IPS-NIHi7 (cell line): Measurements from ENCODE around the gene TXK.

Source experiments
- DNase-seq: peaks from one replicate; pipeline ENCODE4 v3.0.0; 2012; ENCODE audit warnings: mixed read lengths; ENCODE audit errors: extremely low spot score

Gene TXK

GRCh38 chr4:48051078-48051477 lies 83.0 kb downstream of the TXK start:
- DNase-seq: no peak

GRCh38 chr4:48049483-48049882 lies 84.6 kb downstream of the TXK start:
- DNase-seq: no peak

GRCh38 chr4:48047896-48048295 lies 86.2 kb downstream of the TXK start:
- no peak for DNase-seq

- no peak for DNase-seq
These were observed 86.6 kb downstream of the TXK start for GRCh38 chr4:48047421-48047844.

- DNase-seq: no peak
These were observed 88.0 kb downstream of the TXK start for GRCh38 chr4:48046059-48046458.

GRCh38 chr4:48044298-48044697 lies 89.8 kb downstream of the TXK start:
- DNase-seq: no peak

- no peak for DNase-seq
These were observed 90.5 kb downstream of the TXK start for GRCh38 chr4:48043504-48043903.

GRCh38 chr4:48042979-48043461 lies 91.0 kb downstream of the TXK start:
- DNase-seq: no peak

GRCh38 chr4:48041535-48042137 lies 92.4 kb downstream of the TXK start:
- DNase-seq: no peak

GRCh38 chr4:48039561-48039960 lies 94.5 kb downstream of the TXK start:
- DNase-seq: no peak

- DNase-seq: no peak
These were observed 95.4 kb downstream of the TXK start for GRCh38 chr4:48038666-48039065.

GRCh38 chr4:48037117-48037462 lies 97.0 kb downstream of the TXK start:
- DNase-seq: no peak

- no peak for DNase-seq
These were observed 98.1 kb downstream of the TXK start for GRCh38 chr4:48035952-48036351.

- DNase-seq: peak; percentile 38
These were observed 100.1 kb downstream of the TXK start for GRCh38 chr4:48033825-48034413.

- no peak for DNase-seq
These were observed 100.6 kb downstream of the TXK start for GRCh38 chr4:48033412-48033811.

- DNase-seq: no peak
These were observed 101.3 kb downstream of the TXK start for GRCh38 chr4:48032721-48033120.

GRCh38 chr4:48031802-48032525 lies 102.1 kb downstream of the TXK start:
- no peak for DNase-seq

- DNase-seq: no peak
These were observed 103.6 kb downstream of the TXK start for GRCh38 chr4:48030470-48030869.

GRCh38 chr4:48028696-48029095 lies 105.4 kb downstream of the TXK start:
- DNase-seq: no peak

GRCh38 chr4:48027653-48028052 lies 106.4 kb downstream of the TXK start:
- DNase-seq: no peak

- DNase-seq: no peak
These were observed 109.0 kb downstream of the TXK start for GRCh38 chr4:48025005-48025404.

- DNase-seq: no peak
These were observed 109.5 kb downstream of the TXK start for GRCh38 chr4:48024522-48024921.

GRCh38 chr4:48022192-48022799 lies 111.8 kb downstream of the TXK start:
- DNase-seq: no peak
